ENCODE measurements around the gene SRA1.

SRA1 gene

DNA sequence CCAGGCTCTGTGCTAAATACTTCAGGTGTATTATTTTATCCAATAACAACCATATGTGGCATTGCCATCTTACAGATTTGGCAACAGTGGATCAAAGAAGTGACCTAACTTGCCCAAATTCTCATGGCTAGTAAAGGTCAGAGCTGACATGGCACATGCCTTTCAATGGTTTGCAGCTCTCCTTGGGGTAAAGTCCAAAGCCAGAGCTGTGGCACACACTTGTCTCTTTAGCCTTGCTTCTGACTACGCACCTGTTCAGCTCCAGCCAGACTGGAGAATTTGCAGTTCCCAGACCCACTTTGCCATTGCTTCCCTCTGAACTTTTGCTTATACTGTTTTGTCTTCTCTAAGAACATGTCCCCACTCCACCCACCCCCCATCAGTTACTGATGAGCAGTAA, 13.2 kb upstream of the SRA1 start:
- DNase-seq (ENCODE audit: low read depth) = no peak

DNA sequence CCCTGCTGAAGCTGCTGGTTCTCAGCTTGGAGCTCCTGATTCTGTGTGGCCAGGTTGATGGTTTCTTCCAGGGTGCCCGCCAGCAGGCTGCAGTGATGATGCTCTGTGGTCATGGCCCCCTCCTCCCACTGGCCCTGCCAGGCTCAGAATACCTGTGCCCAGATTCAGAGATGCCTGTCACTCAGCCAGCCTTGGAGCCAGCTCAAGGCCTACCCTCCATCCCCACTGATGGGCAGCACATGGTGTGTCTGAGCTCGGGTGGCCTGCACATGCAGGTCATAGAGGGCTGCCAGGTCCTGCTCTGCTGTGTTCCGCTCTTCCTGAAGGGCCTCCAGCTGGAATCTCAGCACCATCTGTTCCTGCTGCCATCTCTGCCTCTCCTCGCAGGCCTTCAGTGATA, 12.8 kb upstream of the SRA1 start:
- DNase-seq (ENCODE audit: low read depth) = no peak

DNA sequence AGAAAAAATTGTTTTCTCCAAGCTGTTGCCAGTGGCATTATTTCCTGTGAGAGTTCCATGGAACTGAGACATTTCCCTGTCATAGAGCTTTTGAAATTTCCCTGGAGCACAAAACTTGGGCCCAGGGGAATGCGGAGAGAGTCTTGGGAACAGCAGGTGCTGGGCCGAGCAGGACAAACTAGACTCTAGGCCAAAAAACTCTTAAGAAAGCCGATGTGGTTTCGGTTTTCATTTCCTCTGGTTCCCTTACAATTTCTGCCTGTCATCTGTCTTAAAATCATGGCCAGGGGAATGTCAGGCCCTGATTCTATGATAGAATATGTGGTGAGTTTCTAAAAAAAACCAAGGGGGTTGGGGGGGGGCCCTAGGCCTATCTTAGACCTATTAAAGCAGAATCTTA, 11.9 kb upstream of the SRA1 start:
- DNase-seq (ENCODE audit: low read depth) = no peak

DNA sequence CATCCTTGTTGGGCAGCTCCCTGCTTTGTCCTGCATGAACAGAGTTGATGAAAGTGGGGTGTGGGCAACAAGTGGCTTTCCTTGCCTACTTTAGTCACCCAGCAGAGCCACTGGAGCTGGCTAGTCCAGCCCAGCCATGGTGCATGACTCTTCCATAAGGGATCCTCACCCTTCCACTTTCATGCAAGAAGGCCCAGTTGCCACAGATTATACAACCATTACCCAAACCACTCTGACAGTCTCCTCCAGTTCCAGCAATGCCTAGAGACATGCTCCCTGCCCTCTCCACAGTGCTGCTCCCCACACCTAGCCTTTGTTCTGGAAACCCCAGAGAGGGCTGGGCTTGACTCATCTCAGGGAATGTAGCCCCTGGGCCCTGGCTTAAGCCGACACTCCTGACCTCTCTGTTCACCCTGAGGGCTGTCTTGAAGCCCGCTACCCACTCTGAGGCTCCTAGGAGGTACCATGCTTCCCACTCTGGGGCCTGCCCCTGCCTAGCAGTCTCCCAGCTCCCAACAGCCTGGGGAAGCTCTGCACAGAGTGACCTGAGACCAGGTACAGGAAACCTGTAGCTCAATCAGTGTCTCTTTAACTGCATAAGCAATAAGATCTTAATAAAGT, 11.3 kb upstream of the SRA1 start:
- DNase-seq (ENCODE audit: low read depth) = no peak

DNA sequence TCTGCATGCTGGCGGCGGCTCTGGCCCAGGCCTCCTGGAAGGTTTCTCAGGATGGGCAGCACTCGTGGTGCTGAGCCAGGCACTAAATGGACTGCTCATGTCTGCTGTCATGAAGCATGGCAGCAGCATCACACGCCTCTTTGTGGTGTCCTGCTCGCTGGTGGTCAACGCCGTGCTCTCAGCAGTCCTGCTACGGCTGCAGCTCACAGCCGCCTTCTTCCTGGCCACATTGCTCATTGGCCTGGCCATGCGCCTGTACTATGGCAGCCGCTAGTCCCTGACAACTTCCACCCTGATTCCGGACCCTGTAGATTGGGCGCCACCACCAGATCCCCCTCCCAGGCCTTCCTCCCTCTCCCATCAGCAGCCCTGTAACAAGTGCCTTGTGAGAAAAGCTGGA, 10.6 kb upstream of the SRA1 start:
- no peak for DNase-seq (ENCODE audit: low read depth)

DNA sequence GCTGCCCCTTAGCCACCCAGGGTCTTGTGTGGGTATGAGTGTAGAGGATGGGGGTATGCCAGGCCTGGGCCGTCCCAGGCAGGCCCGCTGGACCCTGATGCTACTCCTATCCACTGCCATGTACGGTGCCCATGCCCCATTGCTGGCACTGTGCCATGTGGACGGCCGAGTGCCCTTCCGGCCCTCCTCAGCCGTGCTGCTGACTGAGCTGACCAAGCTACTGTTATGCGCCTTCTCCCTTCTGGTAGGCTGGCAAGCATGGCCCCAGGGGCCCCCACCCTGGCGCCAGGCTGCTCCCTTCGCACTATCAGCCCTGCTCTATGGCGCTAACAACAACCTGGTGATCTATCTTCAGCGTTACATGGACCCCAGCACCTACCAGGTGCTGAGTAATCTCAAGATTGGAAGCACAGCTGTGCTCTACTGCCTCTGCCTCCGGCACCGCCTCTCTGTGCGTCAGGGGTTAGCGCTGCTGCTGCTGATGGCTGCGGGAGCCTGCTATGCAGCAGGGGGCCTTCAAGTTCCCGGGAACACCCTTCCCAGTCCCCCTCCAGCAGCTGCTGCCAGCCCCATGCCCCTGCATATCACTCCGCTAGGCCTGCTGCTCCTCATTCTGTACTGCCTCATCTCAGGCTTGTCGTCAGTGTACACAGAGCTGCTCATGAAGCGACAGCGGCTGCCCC, 10.0 kb upstream of the SRA1 start:
- DNase-seq (ENCODE audit: low read depth) = no peak

DNA sequence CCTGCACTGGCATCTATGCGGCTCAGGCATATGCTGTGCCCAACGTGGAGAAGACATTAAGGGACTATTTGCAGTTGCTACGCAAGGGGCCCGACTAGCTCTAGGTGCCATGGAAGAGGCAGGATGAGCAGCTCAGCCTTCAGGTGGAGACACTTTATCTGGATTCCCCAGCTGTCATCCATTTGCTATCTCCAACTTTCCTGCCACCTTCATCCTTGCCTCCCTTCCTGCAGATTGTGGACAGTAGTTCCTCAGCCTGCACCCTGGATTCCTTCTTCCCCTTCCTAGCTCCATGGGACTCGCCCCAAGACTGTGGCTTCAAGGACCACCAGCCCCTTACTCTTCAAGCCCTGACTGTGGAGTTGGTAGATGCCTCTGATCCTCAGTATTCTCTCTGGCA, 9.4 kb upstream of the SRA1 start:
- DNase-seq (ENCODE audit: low read depth) = no peak

DNA sequence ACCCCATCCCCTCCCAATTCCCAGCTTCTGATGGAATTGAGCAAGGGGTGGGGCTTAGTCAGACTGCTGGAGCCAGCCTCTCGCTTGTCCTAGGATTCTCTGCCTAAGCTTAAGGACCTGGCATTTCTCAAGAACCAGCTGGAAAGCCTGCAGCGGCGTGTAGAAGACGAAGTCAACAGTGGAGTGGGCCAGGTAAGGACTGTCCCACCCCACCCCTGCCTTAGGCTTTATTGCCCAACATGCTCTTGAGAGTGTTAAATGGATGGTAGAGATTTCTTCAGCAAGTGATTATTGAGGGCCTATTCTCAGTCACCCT, 8.5 kb upstream of the SRA1 start:
- DNase-seq (ENCODE audit: low read depth) = no peak

DNA sequence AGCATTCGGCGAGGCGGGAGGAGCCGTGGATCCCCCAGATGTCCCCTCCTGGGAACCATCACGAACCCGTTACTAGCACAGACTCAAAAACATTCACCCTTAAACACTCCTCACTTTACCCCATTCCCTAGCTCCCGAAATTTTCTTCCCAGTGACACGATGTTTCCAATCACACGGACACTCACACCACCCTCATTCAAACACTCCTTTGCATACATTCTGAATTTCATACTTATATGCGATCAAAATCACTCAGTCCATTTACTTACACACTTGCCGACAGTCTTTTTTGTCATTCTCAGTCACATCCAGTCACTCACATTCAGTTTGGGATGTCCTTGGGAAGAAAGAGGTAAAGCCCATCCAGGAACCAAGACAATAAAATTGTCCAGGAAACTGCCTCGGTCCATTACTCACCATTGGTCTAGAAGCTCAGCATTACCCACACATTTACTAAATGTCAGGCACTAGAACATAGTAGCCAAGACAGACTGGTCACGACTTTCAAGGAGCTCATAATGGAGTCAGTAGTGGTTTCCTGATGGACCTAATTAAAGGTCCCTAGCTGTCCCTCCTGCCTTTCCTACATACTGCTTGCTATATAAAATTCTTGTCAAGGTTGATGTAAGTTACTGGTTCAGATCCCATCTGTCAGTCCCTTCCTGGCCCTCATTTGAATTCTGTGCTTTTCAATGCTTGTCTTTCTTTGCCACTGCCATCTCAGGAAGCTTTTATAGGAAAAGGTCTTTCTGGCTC, 7.9 kb upstream of the SRA1 start:
- DNase-seq (ENCODE audit: low read depth) = no peak

DNA sequence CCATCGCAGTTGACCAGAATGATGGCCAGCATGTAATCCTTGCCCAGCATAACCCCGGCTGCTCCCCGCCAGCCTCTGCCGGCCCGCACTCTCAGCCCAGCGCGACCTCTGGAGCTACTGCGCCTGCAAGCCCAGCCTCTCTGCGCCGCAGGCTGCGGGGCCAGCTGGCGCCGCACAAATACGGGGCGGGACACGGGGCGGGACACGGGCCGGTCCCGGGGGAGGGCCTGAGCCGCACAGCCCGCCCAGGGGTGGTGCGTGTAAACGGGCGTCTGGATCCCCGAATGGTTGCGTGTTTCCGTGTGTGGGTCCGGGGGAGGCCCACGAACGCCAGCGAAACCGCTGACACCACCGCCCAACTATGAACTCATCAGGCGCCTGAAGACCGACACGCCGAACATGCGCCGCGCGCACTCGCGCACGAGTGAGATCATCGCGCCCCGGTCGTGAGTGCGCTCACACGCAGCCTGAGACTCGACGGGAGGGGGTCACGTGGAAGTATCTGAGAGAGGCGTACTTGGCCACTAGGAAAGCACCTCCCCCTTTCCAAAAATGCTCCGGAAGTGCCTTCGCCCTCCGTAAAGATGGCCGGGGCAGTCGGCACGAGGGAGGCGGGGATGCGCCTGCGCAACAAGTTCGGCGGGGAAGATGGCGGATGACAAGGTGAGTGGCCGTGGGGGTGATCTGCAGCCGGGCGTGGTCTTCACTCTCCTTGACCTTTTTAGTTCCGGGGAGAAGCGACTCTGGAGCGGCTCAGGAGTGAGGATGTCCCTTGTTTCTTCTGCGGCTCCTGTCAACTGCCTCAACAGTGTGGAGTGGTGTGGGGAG, 7.1 kb upstream of the SRA1 start, which contains the start of the genes APBB3 and SLC35A4:
Gene APBB3 (minus strand): TSS at position 403 of the 828 bp plus-strand sequence. CDS start 353 bp downstream, at position 50.
Gene SLC35A4 (plus strand): TSS at position 633 of the 828 bp plus-strand sequence. CDS start 2,342 bp downstream, outside the sequence.
- DNase-seq (ENCODE audit: low read depth) = peak; percentile 94

DNA sequence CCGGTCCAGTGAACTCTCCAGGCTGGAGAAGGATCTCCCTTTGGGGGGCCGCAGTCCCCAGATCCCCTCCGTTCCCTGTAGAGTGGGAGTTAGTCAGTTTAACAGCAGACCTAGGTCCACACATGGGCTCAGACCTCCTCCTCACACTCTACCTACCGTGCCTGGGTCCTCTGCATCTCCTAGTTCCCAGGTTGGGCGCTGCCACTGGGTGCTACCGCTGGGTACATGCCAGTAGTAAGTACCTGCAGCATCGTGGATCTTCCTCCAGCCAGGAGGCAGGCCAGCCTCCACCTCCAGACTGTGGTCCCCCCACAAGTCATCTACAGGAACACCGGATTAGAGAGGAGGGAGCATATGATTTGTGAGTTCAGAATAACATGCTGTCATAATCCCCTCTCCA, 6.3 kb upstream of the SRA1 start:
- no peak for DNase-seq (ENCODE audit: low read depth)

DNA sequence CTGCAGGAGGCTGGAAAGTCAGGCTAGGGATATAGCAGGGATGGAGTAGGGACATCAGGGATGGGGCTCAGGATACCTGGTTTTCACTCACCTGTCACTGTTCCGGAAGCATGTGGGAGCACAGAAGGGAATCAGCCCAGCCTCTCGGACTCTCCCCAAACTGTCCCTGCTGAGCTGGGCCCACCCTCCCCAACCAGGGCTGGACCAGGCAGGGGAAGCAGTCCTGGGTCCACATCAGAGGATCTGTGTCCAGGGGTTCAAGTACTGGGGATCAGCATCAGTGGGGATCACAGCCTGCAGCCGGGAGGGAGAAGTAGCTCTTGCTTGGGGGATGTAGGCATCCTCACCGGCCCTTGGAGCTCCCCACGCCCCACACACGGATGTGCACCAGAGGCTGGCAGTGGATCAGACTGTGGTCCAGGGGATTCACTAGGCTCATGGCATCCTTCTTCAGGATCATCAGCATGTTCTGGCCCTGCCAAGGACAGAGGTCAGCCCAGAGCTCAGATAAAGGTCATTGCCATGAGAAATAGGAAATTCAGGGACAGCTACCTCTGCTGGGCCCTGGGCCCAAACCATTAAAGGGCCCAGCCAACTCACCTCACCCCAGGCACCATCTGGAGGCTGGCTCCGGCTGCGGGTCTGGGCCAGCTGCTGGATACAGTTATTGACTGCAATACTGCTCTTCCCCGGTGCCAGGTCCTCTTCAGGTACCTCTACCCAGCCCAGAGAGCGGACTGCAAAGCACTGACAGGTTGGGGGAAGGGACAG, 4.7 kb upstream of the SRA1 start:
- DNase-seq (ENCODE audit: low read depth) = no peak

DNA sequence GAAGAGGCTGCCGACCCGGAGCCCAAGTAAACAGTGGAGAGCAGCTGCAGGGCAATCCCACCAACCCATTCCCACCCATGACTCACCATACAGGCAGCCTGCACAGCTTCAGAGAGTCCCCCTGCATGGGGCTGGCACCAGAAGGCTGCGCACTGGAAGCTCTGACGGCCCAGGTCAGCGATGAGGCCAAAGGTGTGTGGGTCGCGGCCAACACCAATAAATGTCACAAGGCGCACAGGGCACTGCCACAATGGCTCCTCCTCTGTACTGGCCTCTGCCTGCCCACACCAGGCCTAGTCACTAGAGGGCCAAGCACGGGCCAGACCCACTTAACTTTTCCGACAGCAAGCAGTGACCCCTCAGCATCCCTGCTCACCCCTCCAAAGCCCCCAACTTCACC, 3.0 kb upstream of the SRA1 start:
- DNase-seq (ENCODE audit: low read depth) = no peak

DNA sequence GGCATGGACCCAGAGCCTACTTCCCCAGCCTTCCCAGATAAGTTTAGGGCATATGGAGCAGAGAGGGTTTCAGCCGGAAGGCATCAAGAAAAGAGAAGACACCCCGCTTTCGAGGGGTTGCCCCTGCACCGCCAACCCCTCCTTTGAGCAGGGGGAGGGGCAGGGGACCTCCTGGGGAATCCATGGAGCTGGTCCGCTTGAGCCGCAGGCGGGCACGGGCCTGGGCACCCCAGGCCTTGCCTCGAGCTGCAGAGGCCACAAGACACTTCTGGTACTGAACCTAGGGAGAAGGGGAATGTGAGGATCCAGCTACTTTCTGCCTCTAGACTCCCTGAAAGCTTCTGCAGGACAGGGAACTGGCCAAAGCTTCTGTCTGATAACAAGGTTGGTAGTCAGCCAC, 1.3 kb upstream of the SRA1 start:
- no peak for DNase-seq (ENCODE audit: low read depth)

DNA sequence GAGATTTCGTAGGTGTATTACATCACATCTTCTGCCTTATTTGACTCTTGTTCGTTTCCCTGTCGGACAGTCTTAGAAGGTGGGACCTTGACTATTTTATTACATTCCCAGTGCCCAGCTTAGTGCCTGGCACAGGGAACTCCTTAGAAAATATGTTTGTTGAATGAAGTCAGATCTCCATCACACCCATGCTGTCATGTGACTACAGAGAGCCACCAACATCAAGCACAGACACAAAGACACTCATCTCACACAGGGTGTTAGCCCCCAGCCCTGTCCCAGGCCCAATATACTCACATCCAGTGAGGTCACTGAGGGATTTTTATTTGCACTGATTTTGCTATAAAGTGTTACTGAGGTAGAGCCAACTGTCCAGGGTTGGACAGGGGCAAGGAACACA, 692 bp upstream of the SRA1 start:
- no peak for DNase-seq (ENCODE audit: low read depth)

DNA sequence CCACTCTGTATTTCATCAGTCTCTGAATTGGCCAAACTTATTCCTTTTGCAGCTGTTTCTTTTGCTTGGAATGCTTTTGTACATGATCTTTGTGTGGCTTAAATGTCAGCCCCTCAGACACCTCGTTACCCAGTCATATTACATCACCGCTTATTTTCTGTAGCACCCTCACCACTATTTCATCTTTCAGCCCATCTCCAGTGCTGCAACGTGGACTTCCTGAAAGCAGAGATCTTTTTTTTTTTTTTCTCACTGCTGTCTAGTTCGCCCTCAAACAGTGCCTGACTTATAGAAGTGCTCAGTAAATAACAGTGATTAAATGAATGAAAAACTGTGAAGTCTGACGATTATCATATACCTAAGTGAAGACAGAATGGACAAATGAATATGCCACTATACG, 835 bp downstream of the SRA1 start:
- no peak for DNase-seq (ENCODE audit: low read depth)

DNA sequence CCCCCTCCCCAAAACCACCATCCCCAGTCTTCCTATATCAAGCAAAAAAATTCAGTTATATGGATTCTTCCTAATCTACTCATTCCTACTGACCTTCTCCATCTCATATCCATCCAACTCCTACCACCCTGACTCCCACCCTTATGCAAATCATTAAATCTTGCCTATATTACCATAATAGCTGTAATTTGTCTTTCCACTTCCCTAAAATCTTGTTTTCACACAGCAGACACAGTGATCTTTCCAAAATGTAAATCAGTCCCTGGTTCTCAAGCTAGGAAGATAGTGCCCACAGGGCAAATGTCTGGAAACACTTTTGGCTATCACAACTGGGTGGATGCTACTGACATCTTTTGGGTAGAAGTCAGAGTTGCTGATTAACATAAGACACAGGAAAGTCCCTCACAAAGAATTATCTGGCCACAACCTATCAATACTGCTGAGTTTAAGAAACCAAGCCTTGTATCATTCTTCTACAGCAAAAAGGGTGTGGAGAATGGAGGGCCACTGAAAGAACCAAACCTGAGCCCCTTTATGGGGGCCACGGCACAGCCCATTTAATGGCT, 1.4 kb downstream of the SRA1 start:
- no peak for DNase-seq (ENCODE audit: low read depth)

DNA sequence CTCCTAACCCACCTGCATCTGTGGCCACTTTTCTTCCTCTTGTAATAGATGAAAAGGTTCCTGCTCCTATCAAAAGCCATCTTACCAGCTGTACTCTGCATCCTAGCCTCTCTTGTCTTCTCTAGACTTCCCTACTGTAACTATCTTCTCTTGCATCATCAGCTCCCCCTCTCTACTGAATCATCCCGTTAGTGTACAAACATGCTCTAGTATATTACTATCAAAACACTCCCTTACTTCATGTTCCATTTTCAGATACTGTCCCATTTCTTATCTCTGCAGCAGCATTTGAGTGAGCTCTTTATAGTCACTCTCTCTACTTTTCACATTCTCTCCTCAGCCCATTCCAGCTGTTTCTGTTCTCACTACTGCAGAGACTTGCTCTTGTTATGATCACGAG, 2.8 kb downstream of the SRA1 start:
- DNase-seq (ENCODE audit: low read depth) = no peak

DNA sequence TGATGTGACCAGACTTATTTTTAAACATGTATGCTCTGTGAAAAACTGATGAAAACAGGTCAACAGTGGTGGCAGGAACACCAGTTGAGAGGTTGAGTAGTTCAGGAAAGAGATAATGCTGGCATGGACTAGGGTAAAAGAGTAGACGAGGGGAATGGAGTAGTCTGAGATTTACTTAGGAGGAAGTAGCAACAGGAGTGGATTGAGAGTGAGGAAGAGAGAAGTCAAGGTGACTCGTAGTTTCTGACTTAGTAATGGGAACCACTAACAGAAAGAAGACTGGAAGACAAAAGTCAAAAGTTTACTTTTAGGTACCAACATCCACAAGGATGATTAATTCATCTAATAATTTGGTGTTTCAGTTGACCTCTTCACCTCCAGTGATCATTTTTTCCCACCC, 3.6 kb downstream of the SRA1 start:
- DNase-seq (ENCODE audit: low read depth) = no peak

DNA sequence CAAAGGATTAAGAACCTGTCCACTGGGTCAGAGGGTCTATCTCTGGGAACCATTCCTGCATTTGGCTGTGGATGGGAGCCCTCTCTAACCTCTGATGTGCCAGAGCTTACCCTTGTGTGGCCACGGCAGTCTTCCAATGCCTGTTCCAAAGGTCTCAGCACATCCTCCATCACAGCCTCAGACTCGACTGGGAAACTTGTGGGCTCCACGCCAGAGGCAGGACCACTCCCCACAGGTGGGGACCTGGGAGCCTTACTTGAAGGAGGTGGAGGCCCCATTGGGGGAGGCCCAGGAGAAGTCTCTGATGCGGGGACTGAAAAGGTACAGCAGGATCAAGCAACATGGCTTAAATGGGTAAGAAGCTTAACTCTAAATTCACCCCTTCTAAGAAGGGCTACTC, 5.4 kb downstream of the SRA1 start:
- DNase-seq (ENCODE audit: low read depth) = no peak
